DMS153 (cell line): ENCODE results near the gene MCM9.

Experiments used
- DNase-seq: peaks from one replicate; lab custom pipeline; 2025; lab: John Stamatoyannopoulos, UW

Gene MCM9

DNA sequence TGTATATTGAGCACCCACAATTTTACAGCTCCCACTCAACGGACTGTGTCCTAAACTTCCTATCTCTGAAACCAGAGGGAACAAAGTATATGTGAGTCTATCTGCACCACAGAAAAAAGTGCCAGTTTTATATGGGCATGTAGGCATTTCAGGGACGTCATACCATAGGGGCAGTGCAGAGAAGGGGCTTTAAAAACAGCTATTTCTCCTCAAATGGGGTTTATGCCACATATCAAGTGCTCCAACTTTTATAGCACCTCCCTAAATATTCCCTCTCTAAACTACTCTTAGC, 69.9 kb downstream of the MCM9 start:
- DNase-seq = no peak

DNA sequence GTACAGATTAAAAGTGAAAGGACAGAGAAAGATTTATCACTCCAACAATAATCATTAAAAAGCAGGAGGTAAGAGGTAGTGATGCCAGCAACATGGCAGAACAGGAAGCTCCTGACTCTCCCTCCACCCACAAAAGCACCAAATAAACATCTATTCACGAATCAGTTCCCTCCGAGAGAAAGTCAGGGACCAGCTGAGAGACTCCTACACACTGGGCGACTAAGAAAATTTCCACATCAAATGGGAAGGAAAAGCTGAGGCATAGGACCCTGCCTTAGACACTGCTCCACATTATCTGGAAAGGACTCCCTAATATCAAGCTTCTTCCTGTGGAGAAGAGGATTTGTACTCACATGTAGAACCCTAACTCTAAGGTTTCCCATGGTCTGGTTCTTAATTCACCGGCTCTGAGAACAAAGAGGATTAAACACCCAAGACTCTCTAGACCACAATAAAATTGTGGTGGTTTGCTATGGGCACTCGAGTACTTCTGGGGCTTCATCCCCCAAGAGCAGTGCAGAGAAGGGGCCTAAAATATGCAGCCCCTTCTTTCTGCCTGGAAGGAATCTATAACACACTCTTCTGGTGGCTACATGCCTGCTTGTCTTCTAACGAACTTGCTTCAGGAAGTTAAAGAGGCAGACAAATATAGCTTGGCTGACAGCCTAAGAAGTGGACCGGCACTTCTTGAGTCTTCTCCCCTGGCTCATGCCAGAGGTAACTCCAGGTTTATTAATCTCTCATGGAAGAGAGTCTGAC, 70.4 kb downstream of the MCM9 start:
- DNase-seq = no peak

DNA sequence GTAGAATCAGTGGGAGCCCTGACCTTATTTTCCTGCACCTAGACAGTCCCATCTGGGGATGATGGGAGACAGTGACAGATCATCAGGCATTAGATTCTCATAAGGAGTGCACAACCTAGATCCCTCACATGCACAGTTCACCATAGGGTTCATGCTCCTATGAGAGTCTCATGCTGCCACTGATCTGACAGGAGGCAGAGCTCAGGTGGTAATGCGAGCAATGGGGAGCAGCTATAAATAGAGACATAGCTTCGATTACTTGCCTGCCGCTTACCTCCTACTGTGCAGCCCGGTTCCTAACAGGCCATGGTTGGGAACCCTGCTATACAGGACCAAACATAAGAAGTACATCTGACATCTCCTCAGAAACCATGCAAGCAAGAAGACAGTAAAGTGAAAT, 72.5 kb downstream of the MCM9 start:
- DNase-seq = no peak

DNA sequence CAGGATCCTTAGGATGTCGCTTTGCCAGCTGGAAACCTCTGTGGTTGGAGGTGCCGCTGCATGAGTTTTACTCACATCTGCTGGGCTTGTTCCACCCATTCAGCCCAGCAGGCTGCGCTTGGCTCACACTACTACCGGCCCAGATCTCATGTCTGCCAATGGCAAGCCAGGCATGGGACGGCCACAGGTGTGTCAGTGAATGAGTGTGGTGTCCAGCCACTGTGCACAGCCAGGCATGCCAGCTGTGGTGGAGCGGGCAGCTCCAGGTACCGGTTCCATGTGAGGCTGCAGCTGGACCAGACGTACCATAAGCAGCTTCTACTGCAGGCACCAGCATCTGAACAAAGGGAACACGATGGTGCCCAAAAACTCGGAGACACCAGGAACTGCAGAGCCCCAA, 74.1 kb downstream of the MCM9 start:
- DNase-seq = no peak

DNA sequence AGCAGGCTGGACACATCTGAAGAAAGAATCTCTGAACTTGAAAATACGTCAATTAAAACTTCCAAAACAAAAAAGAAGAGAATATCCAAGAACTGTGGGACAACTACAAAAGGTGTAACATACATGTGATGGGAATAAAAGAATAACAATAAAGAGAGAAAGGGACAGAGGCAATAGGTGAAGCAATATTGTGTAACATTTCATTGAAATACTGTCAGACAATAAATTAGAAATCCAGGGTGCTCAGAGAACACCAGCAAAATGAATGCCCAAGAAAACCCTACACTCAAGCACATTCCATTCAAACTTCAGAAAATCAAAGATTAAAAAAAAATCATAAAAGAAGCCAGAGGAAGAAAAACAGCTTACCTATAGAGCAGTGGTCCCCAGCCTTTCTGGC, 74.6 kb downstream of the MCM9 start:
- no peak for DNase-seq

DNA sequence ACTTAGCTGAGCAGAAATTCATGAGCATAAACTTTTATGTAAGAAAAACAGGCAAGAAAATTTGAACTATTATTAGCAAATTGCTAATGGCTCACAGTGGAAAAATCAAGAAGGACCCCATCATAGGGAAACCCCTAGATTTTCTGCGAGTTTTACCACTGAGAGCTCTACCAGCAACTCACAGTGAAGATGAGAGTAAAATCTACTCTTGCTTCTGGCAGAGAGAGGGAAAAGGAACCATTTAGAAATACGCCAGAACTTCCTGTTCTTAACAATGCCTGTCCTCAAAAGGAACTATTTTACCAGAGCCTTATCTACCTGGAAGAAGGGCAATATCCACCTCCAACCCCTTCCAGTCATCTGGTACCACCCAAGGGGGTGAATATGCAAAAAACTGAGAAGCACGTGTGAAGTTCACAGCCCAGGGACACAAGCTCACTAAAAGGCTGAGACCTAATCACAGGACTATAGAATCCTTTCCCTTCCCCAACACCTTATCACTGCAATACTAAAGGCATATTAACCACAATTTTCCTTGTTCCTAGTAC, 75.4 kb downstream of the MCM9 start:
- no peak for DNase-seq

DNA sequence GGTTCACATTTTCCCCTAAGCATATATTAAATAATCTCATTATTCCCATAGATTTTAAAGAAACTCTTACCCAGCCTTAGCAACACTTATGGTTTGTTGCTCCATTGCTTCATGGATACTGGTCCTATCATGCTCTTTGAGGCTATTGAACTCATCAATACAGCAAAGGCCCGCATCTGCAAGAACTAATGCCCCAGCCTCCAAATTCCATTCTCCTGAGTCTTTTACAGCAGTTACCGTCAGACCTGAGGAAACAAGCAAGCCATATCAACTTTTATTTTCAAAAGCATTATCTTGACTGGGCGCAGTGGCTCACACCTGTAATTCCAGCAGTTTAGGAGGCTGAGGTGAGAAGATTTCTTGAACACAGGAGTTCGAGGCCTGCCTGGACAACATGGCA, 78.7 kb downstream of the MCM9 start:
- no peak for DNase-seq

DNA sequence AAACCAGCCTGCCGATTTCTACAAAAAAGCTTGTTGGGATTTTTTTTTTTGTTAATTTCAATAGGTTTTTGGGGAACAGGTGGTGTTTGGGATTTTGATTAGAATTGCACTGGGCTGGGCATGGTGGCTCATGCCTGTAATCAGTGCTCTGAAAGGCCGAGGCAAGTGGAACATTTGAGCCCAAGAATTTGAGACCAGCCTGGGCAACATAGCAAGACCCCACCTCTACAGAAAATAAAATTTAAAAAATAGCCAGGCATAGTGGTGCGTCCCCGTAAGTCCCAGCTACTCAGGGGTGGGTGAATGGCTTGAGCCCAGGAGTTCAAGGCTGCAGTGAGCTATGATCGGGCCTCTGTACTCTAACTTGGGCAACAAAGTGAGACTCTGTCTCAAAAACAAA, 81.6 kb downstream of the MCM9 start:
- DNase-seq = no peak

DNA sequence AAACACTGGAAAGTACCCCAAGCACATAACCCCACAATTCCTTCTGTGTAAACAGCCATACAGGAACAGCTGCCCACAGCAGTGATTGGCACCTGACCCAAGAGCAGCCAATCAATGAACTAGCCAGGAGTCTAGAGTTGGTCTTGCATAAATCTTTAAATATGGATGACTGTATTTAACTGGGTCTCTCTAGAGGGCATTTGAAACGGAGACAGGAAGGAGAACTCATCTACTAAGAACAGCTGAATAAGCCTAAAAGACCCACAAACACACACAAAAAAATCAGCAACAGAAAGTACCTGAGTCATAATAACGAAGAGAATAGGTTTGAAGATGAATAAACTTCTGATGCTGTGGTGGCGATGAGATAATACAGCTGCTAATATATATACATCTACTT, 90.0 kb downstream of the MCM9 start:
- no peak for DNase-seq

DNA sequence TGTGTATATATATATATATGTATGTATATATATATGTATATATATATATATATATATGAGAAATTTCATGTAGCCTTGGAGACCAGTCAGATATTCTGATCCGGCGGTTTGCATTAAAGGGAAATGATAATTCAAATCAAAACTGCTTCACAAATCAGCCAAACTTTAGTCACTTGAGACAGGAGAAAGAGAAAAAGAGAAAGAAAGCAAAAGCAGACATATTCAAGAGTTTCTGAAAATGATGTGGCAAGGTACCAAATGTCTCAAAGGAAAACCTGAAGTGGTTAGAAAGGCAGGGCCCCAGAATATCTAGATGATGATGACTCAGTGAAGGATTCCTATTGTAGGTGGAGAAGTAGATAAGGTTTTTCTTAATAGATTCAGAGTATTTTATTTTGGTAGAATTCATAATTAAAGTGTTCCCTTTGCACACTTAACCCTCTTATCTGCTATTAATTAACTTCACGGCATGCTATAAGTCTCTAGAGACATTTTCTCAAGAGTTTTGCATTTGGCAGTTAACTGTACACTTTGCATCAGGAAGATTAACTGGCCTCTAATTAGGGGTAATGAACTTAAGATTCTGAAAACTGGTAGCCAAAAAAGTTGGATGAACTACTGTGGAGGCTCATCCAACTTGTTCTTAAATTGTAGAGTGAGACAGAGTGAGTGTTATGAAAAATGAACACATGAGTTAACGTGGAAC, 91.1 kb downstream of the MCM9 start:
- DNase-seq = no peak

DNA sequence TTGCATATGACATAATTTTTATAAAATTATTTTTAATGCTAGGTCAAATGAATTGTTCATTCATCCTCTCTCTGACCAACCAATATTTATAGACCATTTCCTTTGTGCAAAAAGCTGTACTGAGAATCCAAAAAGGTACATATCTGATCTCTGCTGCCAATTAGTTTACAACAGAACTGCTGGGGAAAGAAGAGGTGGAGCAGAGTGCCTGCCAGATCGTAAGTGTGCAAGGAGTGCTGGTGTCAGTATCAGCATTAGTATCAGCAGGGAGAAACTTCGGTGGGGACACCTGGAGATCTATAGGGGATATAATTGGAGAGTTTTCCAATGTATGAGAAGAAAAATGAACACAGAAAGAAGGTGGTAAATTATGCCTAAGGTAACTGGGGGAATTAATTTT, 104.3 kb downstream of the MCM9 start:
- DNase-seq = no peak

DNA sequence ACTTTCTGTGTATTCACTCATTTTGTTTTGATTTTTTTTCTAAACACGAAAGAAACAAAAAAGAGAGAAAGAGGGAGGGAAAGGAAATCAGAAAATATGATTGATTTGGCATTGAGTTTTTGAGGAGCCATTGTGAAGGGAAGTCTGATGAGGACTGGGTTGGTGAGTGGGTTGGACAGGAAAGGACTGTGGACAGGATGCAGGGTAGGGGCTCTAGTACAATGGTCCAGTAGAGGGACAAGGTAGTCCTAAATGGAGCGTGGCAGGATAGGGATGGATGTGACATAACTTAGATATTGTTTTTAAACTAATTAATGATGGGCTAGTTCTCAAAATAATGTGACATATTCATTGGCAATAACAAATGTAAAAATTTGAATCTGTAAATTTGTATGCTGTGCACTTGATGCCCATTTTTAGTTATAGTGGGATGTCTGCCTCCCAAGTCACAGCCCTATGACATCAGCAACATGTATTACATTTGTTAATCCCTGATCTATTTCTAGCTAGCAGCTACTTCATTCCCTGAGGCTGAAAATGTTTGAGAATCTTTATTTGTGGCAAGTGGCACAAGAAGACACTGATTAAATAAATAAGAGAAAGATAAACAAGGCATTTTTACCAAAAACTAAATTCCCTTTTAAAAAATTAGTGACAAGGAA, 105.0 kb downstream of the MCM9 start:
- no peak for DNase-seq

DNA sequence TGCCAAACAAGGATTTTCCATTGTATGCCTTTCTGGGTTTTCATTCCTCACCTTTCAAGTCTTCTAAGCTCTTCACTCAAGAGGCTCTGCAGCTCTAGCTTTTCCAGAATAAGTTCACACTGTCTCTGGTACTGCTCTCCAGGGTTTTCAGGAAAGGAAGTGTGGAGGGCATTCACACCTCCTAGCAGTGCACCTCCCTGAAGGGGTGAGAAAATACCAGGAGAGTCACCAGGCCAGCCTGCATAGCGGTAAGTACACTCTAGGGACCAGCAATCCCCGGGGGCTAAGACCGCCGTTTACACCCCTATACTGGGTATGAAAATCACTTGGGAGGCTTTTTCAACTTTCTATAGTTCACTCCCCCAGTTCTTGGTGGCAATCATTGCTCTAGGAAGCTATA, 108.9 kb downstream of the MCM9 start:
- DNase-seq = no peak

DNA sequence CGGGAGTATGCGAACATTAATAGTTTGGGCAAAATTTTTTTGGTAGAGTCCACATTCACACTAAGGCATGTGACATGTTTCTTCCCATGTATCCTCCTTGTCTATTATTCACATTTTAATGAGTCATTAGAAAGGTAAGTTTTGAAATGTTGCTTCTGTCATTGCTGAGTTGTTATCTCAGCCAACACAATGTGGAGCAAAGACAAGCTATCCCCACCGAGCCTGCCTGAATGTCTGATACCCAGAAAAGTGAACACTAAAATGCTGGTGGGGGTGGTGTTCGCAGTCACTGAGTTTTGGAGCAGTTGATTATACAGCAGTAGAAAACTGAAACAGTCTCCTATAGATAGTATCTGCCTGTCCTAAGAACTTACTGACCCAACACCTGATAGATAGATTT, 109.3 kb downstream of the MCM9 start:
- DNase-seq = no peak

DNA sequence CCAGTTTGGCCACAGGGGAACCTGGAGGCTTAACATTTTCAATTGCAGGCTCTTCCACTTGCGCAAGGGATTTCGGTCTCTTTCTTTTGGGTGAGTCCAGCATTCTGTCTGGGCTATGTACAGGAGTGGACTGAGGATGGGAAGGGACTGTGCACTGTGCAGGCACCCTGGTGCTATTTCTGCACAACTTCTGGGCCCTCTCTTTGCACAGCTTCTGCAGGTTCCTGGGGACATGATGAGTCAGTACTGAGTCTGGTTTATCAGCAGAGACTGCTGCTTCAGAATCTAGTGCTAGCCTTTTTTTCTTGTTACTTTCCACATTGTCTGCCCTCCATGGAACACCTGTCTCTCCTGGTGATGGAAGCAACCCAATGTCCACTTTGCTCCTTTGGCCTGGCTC, 119.5 kb downstream of the MCM9 start:
- DNase-seq = no peak

DNA sequence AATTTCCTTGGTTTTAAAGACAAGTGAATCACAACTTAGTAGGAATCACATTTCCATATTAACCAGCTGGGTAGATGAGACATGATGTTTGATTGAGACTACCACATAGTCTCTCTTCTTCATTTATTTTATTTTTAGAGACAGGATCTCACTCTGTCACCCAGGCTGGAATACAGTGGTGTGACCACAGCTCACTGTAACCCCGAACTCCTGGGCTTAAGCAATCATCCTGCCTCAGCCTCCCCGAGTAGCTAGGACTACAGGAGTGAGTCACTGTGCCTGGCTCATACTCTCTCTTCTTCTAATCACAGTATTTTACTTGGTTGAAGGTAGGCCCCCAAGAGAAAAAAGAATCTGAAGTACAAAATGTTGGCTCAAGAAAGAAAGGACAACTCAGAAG, 121.2 kb downstream of the MCM9 start:
- DNase-seq = no peak

DNA sequence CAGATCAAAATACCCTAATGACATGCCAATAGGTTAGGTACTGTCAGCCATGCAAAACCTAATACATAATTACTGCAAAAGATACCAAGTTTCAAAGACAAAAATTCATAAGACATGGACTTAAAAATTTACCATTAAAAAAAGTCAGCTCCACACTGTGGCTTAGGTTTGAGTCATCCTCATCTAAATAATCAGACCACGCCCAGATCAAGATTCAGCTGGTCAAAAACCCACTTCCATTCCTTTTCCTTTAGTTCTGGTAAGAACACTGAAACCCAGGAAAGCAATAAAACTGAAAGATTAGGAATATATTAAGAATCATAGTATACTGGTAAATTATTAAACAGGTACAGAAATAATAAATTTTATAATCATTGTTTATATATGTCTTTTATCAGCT, 122.0 kb downstream of the MCM9 start:
- DNase-seq = no peak

DNA sequence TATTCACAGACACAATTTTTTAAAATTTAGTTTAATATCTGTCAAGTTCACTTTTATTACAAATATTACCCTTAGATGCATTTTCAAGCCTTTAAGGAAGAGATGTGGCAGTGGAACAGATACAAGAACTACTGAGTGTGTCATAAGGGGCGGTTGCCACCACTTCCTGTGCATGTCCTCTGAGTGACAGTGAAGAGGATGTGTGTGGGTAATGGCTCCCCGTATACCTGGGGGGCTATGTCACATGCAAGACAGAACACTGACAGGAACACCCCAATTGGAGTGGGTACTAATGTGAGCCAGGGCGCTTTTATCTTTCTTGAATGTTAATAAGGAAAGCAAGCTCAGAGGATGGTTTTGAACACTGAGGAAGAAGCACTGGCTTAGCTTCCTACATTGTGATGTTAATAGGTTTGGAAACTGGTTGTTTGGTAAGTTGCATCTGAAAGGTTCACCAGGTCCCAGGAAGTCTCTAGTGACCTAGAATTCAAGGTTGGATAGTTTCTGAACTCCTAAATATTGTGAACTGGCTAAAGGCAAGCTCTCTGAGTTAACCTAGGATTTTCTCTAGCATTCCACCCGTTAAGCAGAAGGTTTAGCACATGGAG, 124.4 kb downstream of the MCM9 start:
- DNase-seq = no peak

DNA sequence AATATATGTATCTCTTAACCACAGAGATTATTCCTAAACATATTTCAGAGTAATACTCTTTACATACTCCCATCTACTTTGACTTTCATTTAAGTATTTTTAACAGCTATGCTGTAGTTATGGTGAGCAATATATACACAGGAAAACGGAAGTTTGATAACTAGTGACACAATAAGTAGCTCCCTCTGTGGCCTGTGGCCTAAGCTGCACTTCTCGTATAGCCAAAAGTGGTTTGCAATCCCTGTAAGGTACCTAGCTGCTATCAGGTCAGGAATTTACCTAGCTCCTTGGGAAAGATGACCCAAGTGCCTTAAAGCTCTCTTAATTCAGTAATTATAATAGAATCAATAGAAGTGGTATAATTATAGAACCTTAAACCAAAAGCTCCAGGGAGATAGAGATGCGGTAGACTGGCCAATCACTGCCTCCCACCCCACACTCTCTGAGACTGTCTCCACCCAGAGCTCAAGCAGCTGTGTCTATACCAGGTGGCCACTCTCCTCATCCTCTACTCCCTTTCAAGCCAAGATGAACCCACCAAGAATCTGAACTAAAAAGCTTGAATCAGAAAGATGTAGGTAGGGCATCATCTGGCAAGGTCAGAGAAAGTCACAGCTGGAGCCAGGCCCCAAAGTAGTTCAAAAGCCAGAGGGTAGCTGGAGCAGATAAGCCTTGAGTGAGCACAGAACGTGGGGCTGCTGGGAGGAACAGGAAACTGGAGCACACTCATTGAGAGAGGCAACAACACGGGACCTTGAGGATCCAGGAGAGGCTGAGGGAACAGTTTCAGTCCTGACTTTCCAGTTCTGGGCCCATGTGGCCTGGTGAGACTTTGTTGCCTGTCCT, 125.9 kb downstream of the MCM9 start:
- no peak for DNase-seq

DNA sequence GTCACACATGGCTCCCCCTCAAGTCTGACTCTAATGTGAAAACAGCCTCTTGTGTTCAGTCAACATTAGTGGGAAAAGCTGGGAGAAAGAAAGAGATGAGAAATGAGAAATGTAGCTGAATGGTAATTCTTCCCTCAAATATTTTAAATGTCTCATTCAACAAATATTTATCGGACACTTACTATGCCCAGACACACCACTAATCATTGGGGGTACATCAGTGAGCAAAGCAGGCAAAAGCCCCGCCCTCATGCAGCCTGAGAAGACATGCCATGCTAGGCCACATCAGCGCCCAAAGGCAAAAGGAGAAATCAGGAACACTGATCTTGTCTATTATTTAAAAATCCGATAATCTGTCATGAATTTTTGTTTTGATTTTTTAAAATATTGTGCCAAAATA, 130.9 kb downstream of the MCM9 start:
- DNase-seq = no peak

DNA sequence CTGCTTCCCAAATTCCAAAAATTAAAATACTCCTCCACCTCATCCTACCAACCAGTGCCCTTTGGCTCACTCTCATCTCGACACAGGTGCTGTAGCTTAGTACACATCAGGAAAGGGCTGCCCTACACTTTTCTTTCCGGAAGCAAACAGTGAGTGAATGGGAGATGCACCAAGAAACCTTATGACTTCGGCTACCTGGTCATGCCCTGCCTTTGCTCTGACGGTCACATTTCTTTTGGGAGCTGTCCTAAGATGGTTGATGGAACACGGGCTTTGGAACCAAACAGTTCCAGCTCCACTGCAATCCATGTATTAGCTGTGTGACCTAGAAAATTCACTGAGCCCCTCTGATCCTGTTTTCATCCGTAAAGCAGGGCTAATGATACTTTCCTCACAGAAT, 133.7 kb downstream of the MCM9 start:
- no peak for DNase-seq
